Mucosa of stomach (tissue), 1 donor: Measurements from ENCODE around the gene CAMTA1.

Experiments
- H3K27me3 ChIP-seq: one replicate; pipeline ENCODE4 v1.7.0; 2013; ENCODE audit warnings: mild to moderate bottlenecking, low read length; ENCODE audit not compliant: control insufficient read depth, insufficient read depth
- H3K36me3 ChIP-seq: one replicate; pipeline ENCODE4 v1.7.0; 2013; ENCODE audit warnings: low read length; ENCODE audit not compliant: control insufficient read depth, insufficient read depth
- H3K4me1 ChIP-seq: one replicate; pipeline ENCODE4 v1.7.0; 2013; ENCODE audit warnings: mild to moderate bottlenecking, low read length; ENCODE audit not compliant: control insufficient read depth, insufficient read depth
- H3K4me3 ChIP-seq: one replicate; pipeline ENCODE4 v1.7.0; 2013; ENCODE audit warnings: low read length
- H3K9ac ChIP-seq: one replicate; pipeline ENCODE4 v1.7.0; 2013; ENCODE audit warnings: mild to moderate bottlenecking, low read length, moderate library complexity
- H3K9me3 ChIP-seq: one replicate; pipeline ENCODE4 v1.7.0; 2013; ENCODE audit warnings: mild to moderate bottlenecking, low read length, moderate library complexity; ENCODE audit not compliant: control insufficient read depth
- donor health status: Pancreatic carcinoma.

CAMTA1 gene

DNA sequence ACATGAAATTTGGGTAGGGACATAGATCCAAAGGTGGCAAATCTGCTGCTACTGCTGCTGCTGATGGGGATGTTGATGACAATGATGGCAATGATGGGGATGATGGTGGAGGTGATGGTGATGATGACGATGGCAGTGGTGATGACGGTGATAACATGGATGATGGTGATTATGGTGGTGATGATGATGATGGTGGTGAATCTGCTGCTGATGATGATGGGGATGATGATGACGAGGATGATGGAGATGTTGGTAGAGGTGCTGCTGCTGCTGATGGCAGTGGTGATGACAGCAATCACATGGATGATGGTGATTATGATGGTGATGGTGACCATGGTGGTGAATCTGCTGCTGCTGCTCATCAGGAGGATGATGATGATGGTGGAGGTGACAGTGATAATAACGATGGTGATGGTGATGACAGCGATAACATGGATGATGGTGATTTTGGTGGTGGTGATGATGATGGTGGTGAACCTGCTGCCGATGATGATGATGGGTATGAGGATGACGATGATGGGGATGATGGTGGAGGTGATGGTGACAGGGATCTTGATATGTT is 644.9 kb downstream of the CAMTA1 start:
- no peaks in the 10 kb centered on the region for H3K27me3 ChIP-seq
- no peaks in the 10 kb centered on the region for H3K36me3 ChIP-seq
- H3K9me3 ChIP-seq: no peaks in the 10 kb centered on the region

DNA sequence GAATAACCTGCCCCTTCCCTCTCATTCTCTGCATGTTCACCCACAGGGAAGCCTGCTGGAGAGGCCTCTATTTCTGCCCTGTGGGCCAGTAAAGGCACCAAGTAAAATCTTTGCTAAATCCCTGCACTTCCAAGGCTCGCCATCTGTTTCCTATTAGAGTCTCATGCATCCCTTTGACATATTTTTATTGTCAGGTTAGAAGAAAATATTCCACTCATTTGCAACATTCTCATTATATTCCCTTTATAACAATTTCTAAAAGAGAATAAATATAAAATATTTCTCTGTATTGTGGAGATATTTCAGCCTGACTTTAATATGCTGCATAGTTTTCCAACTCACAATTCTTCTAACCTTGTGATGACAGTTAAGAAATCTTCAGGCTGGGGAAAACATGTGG is 645.4 kb downstream of the CAMTA1 start:
- no peak overlapping the region for H3K4me3 ChIP-seq
- H3K36me3 ChIP-seq: no peaks in the 10 kb centered on the region
- no peaks in the 10 kb centered on the region for H3K27me3 ChIP-seq
- H3K9ac ChIP-seq: no peak overlapping the region
- no peaks in the 10 kb centered on the region for H3K4me1 ChIP-seq
- no peaks in the 10 kb centered on the region for H3K9me3 ChIP-seq

More for the DNA sequence above, 644.9 kb downstream of the CAMTA1 start:
- Histone ChIP-seq H3K9ac (no peak overlapping the region), H3K4me3 (no peak overlapping the region), H3K4me1 (no peaks in the 10 kb centered on the region)

DNA sequence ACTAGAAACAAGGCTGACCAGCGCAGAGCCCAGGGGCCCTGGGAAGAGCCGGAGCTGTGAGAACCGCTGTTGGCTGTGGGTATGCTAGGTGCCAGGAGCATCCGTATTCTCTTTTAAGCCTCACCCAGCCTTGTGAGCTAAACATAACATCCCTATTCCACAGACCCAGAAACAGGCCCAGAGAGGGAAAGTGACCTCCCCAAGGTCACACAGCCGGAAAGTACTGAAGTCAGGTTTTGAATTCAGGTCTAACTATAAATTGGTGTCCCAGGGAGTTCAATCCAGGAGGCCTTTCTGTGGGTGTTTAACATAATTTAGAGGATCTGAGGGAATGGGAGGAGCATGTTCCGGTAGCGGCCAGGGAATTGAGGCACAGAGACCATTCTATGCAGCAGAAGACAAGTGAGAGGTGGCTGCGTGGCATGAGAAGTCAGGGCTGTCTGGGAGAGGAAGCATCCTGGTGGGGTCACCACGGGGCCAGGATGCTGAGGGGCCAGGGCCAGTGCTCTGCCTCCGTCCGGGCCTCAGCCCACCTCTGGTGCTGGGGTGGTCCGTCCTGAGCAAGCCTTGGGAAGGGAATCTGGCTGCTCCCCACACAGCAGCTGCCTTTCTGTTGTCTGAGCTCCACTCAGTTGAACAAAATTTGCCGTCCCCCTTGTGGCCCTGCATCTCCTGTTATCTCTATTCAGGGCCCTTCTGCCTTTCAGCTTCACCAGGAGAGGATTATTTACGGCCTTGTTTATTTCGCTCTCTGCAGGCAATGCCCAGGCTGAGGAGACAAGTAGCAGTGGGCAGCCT is 647.0 kb downstream of the CAMTA1 start:
- H3K9ac ChIP-seq: no peak overlapping the region
- H3K4me3 ChIP-seq: no peak overlapping the region
- H3K4me1 ChIP-seq: no peaks in the 10 kb centered on the region
- H3K36me3 ChIP-seq: no peaks in the 10 kb centered on the region
- H3K9me3 ChIP-seq: no peaks in the 10 kb centered on the region
- H3K27me3 ChIP-seq: no peaks in the 10 kb centered on the region

DNA sequence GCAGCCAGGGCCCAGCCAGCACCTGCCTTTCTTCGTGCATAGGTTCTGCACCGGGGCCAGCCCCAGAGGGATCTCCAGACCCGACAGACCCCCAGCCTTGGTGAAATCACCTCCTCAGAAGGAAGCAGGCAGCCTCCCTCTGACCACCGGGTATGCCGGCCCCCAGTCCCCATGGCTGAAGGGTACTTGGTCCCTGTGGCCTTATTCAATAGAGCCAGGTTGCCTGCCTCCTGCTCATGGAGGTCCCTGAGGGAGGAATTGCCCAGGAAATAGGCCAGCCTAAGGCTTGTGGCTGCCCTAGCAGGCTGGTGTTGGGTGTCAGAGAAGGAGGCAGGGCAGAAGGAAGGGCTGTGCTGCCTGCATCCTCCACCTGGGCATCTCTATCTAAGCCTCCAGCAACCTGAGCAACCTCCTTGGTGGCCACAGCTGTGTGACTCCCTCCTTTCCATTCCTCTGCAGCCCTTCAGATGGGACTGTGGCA is 647.7 kb downstream of the CAMTA1 start:
- H3K4me3 ChIP-seq: no peak overlapping the region
- H3K27me3 ChIP-seq: no peaks in the 10 kb centered on the region
- no peaks in the 10 kb centered on the region for H3K4me1 ChIP-seq
- H3K9me3 ChIP-seq: no peaks in the 10 kb centered on the region
- no peak overlapping the region for H3K9ac ChIP-seq
- H3K36me3 ChIP-seq: no peaks in the 10 kb centered on the region

DNA sequence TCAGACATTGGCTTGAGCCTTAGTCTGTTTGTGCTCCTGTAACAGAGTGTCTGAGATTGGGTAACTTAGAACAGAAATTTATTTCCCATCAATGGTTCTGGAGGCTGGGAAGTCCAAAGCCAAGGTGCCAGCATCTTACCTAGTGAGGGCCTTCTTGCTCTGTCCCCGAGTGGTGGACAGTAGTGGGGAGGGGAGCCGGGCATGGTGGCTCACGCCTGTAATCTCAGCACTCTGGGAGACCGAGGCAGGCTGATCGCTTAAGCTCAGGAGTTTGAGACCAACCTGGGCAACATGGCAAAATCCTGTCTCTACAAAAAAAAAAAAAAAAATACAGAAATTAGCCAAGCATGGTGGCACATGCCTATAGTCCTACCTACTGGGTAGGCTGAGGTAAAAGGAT is 649.3 kb downstream of the CAMTA1 start:
- no peaks in the 10 kb centered on the region for H3K36me3 ChIP-seq
- H3K4me1 ChIP-seq: no peaks in the 10 kb centered on the region
- H3K4me3 ChIP-seq: no peak overlapping the region
- H3K9ac ChIP-seq: no peak overlapping the region
- no peaks in the 10 kb centered on the region for H3K27me3 ChIP-seq
- no peaks in the 10 kb centered on the region for H3K9me3 ChIP-seq

DNA sequence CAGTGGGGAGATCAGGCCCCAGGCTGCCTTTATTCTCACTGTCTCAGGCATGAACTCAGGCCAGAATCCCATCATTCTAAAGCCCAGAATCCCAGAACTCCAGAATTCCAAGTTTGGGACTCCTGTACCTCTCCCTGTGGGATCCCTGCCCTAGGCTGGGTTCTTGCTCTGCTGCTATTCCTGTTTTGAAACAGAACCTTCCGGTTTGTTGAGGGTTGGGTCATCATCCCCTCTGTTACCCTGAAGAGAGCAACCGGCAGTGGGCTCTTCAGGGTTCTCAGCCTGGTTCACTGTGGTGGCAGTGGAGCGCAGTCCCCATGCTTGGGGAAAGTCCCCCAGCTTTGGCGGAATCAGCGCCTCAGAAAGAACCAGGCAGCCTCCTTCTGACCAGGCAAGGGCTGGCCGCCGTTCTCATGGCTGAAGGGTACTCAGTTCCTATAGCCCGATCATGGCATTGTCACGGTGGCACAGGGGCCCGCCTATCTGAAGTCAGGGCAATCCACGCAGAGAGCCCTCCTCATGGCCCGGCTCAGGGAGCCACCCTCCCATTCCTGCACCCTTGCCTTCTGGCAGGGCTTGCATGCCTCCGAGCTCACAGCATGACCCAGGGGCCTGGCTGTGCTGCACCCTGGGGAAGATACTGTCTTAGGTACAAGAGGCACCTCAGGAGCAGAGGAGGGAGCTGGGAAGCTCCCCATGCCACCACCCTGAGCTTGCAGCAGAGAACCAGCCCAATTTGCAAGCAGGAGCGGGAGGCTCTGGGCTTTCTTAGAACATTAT is 650.2 kb downstream of the CAMTA1 start:
- Histone ChIP-seq H3K36me3 (no peaks in the 10 kb centered on the region), H3K4me1 (no peaks in the 10 kb centered on the region), H3K4me3 (no peak overlapping the region)

DNA sequence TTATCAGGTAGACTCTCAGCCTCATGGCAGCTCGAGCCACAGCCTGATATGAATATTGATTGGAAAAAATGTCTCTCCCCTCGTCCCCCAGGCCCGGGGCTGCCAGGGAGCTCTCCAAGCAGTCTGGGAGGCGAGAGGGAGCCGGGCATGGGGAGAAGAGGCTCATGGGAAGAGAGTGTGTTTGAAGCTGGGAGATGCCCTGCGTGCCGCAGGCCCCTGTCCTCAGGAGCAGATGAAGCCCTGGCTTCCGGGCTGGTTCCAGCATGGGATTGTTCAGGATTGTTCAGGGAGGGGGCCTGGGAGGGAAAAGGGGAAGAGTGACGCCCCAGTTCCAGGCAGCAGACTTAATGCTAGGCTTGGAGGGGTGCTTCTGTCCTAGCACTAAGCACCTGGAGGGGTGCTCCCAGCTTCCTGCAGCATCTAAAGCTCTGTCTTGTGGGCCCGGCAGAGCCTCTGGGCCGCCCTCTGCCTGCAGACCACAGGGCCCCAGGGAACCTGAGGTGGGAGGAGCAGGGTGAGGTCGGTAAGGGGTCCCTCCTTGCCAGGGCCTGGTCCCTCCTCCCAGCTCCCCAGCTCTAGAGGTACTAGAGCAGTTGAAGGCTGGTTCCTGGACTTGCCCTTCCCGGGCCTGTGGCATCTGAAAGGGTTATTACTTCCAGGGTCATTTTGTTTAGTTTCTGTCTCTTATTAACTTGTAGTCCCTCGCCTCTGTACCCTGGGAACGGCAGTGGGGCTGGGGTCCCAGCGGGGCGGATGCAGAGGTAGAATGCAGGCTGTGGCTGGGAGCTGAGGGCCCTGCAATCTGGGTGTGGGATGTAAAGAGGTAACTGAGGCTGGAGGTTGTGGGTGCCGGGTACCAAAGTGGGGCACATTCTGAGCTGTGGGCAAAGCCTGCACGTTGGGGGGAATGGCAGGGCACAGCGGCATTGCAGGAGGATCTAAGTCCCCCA is 651.1 kb downstream of the CAMTA1 start:
- H3K27me3 ChIP-seq: no peaks in the 10 kb centered on the region
- H3K9me3 ChIP-seq: no peaks in the 10 kb centered on the region
- no peak overlapping the region for H3K9ac ChIP-seq
- no peaks in the 10 kb centered on the region for H3K36me3 ChIP-seq
- no peaks in the 10 kb centered on the region for H3K4me1 ChIP-seq
- H3K4me3 ChIP-seq: no peak overlapping the region

More for the DNA sequence above, 650.2 kb downstream of the CAMTA1 start:
- H3K9me3 ChIP-seq: no peaks in the 10 kb centered on the region
- H3K9ac ChIP-seq: no peak overlapping the region
- H3K27me3 ChIP-seq: no peaks in the 10 kb centered on the region

DNA sequence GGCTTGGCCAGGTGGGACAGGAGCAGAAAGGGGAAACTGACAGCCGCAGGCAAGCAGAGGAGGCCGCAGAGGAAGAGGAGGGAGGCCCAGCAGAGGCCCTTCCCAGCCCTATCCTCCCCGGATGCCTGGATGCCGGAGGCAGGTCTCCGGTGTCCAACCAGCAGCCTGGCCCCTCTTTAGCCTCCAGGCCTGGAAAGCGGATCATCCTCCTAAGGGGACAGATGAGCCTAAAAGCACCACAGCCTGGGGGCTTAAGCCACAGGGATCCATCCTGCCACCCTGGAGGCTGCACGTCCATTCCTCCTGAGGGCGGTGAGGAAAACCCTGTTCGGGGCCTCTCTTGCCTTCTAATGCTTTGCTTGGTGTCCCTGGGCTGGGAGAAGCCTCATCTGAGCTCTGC is 651.8 kb downstream of the CAMTA1 start:
- Histone ChIP-seq H3K9ac (no peak overlapping the region), H3K4me3 (no peak overlapping the region), H3K9me3 (no peaks in the 10 kb centered on the region), H3K27me3 (no peaks in the 10 kb centered on the region), H3K36me3 (no peaks in the 10 kb centered on the region), H3K4me1 (no peaks in the 10 kb centered on the region)

DNA sequence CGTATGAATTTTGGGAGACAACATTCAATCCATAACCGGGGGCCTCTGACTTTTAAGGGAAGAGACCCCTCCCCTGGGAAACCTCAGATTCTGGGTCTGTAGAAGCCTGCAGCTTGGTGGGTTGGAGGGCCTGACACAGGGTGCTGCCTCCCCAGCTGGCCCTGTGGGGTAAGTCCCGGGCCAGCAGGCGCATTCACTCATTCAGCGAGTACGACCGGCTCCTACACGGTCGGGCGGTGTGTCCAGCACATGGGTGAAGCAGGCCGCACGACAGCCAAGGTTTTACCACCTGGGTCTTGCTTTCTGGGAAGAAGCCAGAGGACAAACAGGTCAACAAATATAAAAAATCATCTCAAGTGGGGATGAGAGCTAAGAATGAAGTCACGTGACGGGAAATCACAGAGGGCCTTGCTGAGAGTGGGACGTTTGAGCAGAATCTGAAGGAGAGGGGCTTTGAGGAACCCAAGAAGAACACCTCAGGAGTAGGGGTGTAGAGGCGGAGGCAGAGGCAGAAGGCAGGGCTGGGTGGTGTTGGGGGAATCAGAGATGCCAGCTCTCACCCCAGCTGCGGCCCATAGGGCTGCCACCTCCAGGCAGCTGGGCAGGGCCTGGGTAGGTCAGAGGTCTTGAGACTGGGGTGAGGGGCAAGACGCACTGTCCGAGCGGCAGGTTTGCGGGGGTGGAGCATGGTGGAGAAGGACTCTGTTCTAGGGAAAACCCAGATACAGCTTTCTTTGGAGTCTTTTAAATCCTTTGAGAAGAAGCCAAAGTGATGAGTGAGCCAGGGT is 652.5 kb downstream of the CAMTA1 start:
- H3K4me1 ChIP-seq: no peaks in the 10 kb centered on the region
- H3K4me3 ChIP-seq: no peak overlapping the region
- H3K9me3 ChIP-seq: no peaks in the 10 kb centered on the region
- no peak overlapping the region for H3K9ac ChIP-seq
- H3K27me3 ChIP-seq: no peaks in the 10 kb centered on the region
- H3K36me3 ChIP-seq: no peaks in the 10 kb centered on the region

DNA sequence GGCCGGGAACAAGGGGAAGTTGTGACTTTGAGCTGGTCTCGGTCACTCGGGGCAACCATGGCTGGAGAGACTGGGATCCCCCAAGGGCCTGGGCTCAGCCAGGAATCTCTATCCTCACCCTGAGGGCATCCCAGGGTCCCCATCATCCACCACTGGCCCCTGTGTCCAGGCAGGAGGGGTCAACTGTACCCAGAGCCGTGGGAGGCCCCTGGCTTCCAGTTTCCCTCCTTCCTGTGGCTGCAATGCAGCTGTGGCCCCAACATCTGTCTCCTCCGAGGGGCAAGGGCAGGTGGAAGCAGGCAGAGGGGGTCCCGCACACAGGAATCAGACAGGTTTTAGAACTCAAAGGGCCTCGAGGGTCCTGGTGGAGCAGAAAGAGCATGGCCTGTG is 653.1 kb downstream of the CAMTA1 start:
- no peaks in the 10 kb centered on the region for H3K4me1 ChIP-seq
- no peaks in the 10 kb centered on the region for H3K36me3 ChIP-seq
- no peak overlapping the region for H3K4me3 ChIP-seq
- no peaks in the 10 kb centered on the region for H3K27me3 ChIP-seq
- no peaks in the 10 kb centered on the region for H3K9me3 ChIP-seq
- H3K9ac ChIP-seq: no peak overlapping the region
